ENCODE results near the gene CD44.

CD44 gene

GRCh38 chr11:35227576-35228327 is 88.8 kb downstream of the CD44 start:
- H3K4me1 ChIP-seq (ENCODE audit: control insufficient read depth, insufficient read depth, low read length) = no peaks in the 10 kb centered on the region
- no peaks in the 10 kb centered on the region for H3K9me3 ChIP-seq (ENCODE audit: control insufficient read depth, insufficient read depth, low read length)
- no peak for DNase-seq (ENCODE audit: low read depth, low spot score)
- H3K36me3 ChIP-seq (ENCODE audit: control insufficient read depth, insufficient read depth, low read length) = no peaks in the 10 kb centered on the region
- H3K27me3 ChIP-seq (ENCODE audit: control insufficient read depth, insufficient read depth, low read length) = no peaks in the 10 kb centered on the region
- no CpG with 5 or more reads among the region's 5 CpGs for WGBS (ENCODE audit: insufficient coverage, insufficient read length)
- H3K4me3 ChIP-seq (ENCODE audit: low read length) = no peak overlapping the region
- no peak overlapping the region for H3K27ac ChIP-seq (ENCODE audit: low read length)

GRCh38 chr11:35228328-35228725 is 89.4 kb downstream of the CD44 start:
- Histone ChIP-seq H3K4me3 (ENCODE audit: low read length) (no peak overlapping the region), H3K36me3 (ENCODE audit: control insufficient read depth, insufficient read depth, low read length) (no peaks in the 10 kb centered on the region), H3K27me3 (ENCODE audit: control insufficient read depth, insufficient read depth, low read length) (no peaks in the 10 kb centered on the region), H3K27ac (ENCODE audit: low read length) (no peak overlapping the region), H3K9me3 (ENCODE audit: control insufficient read depth, insufficient read depth, low read length) (no peaks in the 10 kb centered on the region), H3K4me1 (ENCODE audit: control insufficient read depth, insufficient read depth, low read length) (no peaks in the 10 kb centered on the region)
- WGBS (ENCODE audit: insufficient coverage, insufficient read length) = no CpG with 5 or more reads among the region's 3 CpGs
- no peak for DNase-seq (ENCODE audit: low read depth, low spot score)

- Histone ChIP-seq H3K36me3 (ENCODE audit: control insufficient read depth, insufficient read depth, low read length) (no peaks in the 10 kb centered on the region), H3K27ac (ENCODE audit: low read length) (no peak overlapping the region), H3K4me3 (ENCODE audit: low read length) (no peak overlapping the region), H3K27me3 (ENCODE audit: control insufficient read depth, insufficient read depth, low read length) (no peaks in the 10 kb centered on the region), H3K9me3 (ENCODE audit: control insufficient read depth, insufficient read depth, low read length) (no peaks in the 10 kb centered on the region), H3K4me1 (ENCODE audit: control insufficient read depth, insufficient read depth, low read length) (no peaks in the 10 kb centered on the region)
- DNase-seq (ENCODE audit: low read depth, low spot score) = no peak
- no CpG with 5 or more reads among the region's 1 CpG for WGBS (ENCODE audit: insufficient coverage, insufficient read length)
These were observed 91.4 kb downstream of the CD44 start for GRCh38 chr11:35230388-35230787.

GRCh38 chr11:35231076-35231860 is 92.3 kb downstream of the CD44 start:
- H3K4me3 ChIP-seq (ENCODE audit: low read length) = no peak overlapping the region
- DNase-seq (ENCODE audit: low read depth, low spot score) = no peak
- no peak overlapping the region for H3K27ac ChIP-seq (ENCODE audit: low read length)
- no CpG with 5 or more reads among the region's 5 CpGs for WGBS (ENCODE audit: insufficient coverage, insufficient read length)
- no peaks in the 10 kb centered on the region for H3K9me3 ChIP-seq (ENCODE audit: control insufficient read depth, insufficient read depth, low read length)
- no peaks in the 10 kb centered on the region for H3K27me3 ChIP-seq (ENCODE audit: control insufficient read depth, insufficient read depth, low read length)
- no peaks in the 10 kb centered on the region for H3K4me1 ChIP-seq (ENCODE audit: control insufficient read depth, insufficient read depth, low read length)
- H3K36me3 ChIP-seq (ENCODE audit: control insufficient read depth, insufficient read depth, low read length) = no peaks in the 10 kb centered on the region

GRCh38 chr11:35232891-35233330 is 93.9 kb downstream of the CD44 start:
- no CpG with 5 or more reads among the region's 4 CpGs for WGBS (ENCODE audit: insufficient coverage, insufficient read length)
- H3K9me3 ChIP-seq (ENCODE audit: control insufficient read depth, insufficient read depth, low read length) = no peaks in the 10 kb centered on the region
- no peak overlapping the region for H3K27ac ChIP-seq (ENCODE audit: low read length)

GRCh38 chr11:35233518-35233917 is 94.5 kb downstream of the CD44 start:
- Histone ChIP-seq H3K9me3 (ENCODE audit: control insufficient read depth, insufficient read depth, low read length) (no peaks in the 10 kb centered on the region), H3K36me3 (ENCODE audit: control insufficient read depth, insufficient read depth, low read length) (no peaks in the 10 kb centered on the region), H3K27me3 (ENCODE audit: control insufficient read depth, insufficient read depth, low read length) (no peaks in the 10 kb centered on the region), H3K4me3 (ENCODE audit: low read length) (no peak overlapping the region), H3K27ac (ENCODE audit: low read length) (no peak overlapping the region), H3K4me1 (ENCODE audit: control insufficient read depth, insufficient read depth, low read length) (no peaks in the 10 kb centered on the region; the same call in 1 of the 2 replicates)
- no CpG with 5 or more reads among the region's 1 CpG for WGBS (ENCODE audit: insufficient coverage, insufficient read length)
- no peak for DNase-seq (ENCODE audit: low read depth, low spot score)

More at GRCh38 chr11:35232891-35233330, 93.9 kb downstream of the CD44 start:
- no peak for DNase-seq (ENCODE audit: low read depth, low spot score)
- Histone ChIP-seq H3K4me3 (ENCODE audit: low read length) (no peak overlapping the region), H3K36me3 (ENCODE audit: control insufficient read depth, insufficient read depth, low read length) (no peaks in the 10 kb centered on the region), H3K4me1 (ENCODE audit: control insufficient read depth, insufficient read depth, low read length) (no peaks in the 10 kb centered on the region; the same call in 1 of the 2 replicates), H3K27me3 (ENCODE audit: control insufficient read depth, insufficient read depth, low read length) (no peaks in the 10 kb centered on the region)

GRCh38 chr11:35234460-35235156 is 95.6 kb downstream of the CD44 start:
- DNase-seq (ENCODE audit: low read depth, low spot score) = no peak
- H3K36me3 ChIP-seq (ENCODE audit: control insufficient read depth, insufficient read depth, low read length) = no peaks in the 10 kb centered on the region
- no peak overlapping the region for H3K4me3 ChIP-seq (ENCODE audit: low read length)
- H3K4me1 ChIP-seq (ENCODE audit: control insufficient read depth, insufficient read depth, low read length) = no peaks in the 10 kb centered on the region; the same call in 1 of the 2 replicates
- no peaks in the 10 kb centered on the region for H3K9me3 ChIP-seq (ENCODE audit: control insufficient read depth, insufficient read depth, low read length)
- WGBS (ENCODE audit: insufficient coverage, insufficient read length) = no CpG with 5 or more reads among the region's 3 CpGs
- H3K27me3 ChIP-seq (ENCODE audit: control insufficient read depth, insufficient read depth, low read length) = no peaks in the 10 kb centered on the region
- no peak overlapping the region for H3K27ac ChIP-seq (ENCODE audit: low read length)

- no peaks in the 10 kb centered on the region for H3K9me3 ChIP-seq (ENCODE audit: control insufficient read depth, insufficient read depth, low read length)
- no peak overlapping the region for H3K4me3 ChIP-seq (ENCODE audit: low read length)
- H3K27ac ChIP-seq (ENCODE audit: low read length) = no peak overlapping the region
- no peaks in the 10 kb centered on the region for H3K27me3 ChIP-seq (ENCODE audit: control insufficient read depth, insufficient read depth, low read length)
- DNase-seq (ENCODE audit: low read depth, low spot score) = no peak
- H3K4me1 ChIP-seq (ENCODE audit: control insufficient read depth, insufficient read depth, low read length) = no peaks in the 10 kb centered on the region; the same call in 1 of the 2 replicates
- H3K36me3 ChIP-seq (ENCODE audit: control insufficient read depth, insufficient read depth, low read length) = no peaks in the 10 kb centered on the region
- WGBS (ENCODE audit: insufficient coverage, insufficient read length) = no CpG with 5 or more reads among the region's 2 CpGs
These were observed 96.1 kb downstream of the CD44 start for GRCh38 chr11:35235157-35235468.

GRCh38 chr11:35235498-35235897 is 96.5 kb downstream of the CD44 start:
- Histone ChIP-seq H3K4me3 (ENCODE audit: low read length) (no peak overlapping the region), H3K4me1 (ENCODE audit: control insufficient read depth, insufficient read depth, low read length) (no peaks in the 10 kb centered on the region; the same call in 1 of the 2 replicates), H3K27me3 (ENCODE audit: control insufficient read depth, insufficient read depth, low read length) (no peaks in the 10 kb centered on the region), H3K27ac (ENCODE audit: low read length) (no peak overlapping the region), H3K36me3 (ENCODE audit: control insufficient read depth, insufficient read depth, low read length) (no peaks in the 10 kb centered on the region), H3K9me3 (ENCODE audit: control insufficient read depth, insufficient read depth, low read length) (no peaks in the 10 kb centered on the region)
- WGBS (ENCODE audit: insufficient coverage, insufficient read length) = no CpG with 5 or more reads among the region's 1 CpG
- no peak for DNase-seq (ENCODE audit: low read depth, low spot score)

- Histone ChIP-seq H3K27ac (ENCODE audit: low read length) (no peak overlapping the region), H3K4me3 (ENCODE audit: low read length) (no peak overlapping the region), H3K27me3 (ENCODE audit: control insufficient read depth, insufficient read depth, low read length) (no peaks in the 10 kb centered on the region), H3K4me1 (ENCODE audit: control insufficient read depth, insufficient read depth, low read length) (no peaks in the 10 kb centered on the region; the same call in 1 of the 2 replicates), H3K9me3 (ENCODE audit: control insufficient read depth, insufficient read depth, low read length) (no peaks in the 10 kb centered on the region), H3K36me3 (ENCODE audit: control insufficient read depth, insufficient read depth, low read length) (no peaks in the 10 kb centered on the region)
- WGBS (ENCODE audit: insufficient coverage, insufficient read length) = no CpG with 5 or more reads among the region's 4 CpGs
- DNase-seq (ENCODE audit: low read depth, low spot score) = no peak
These were observed 97.1 kb downstream of the CD44 start for GRCh38 chr11:35235936-35236666.

Measured in iPS DF 6.9 (cell line).